HG03039 (cell line): ENCODE measurements around the gene ORMDL3.
A peak's percentile ranks its signal among the peaks of the same experiment; 100 is the strongest.
"Not testable (repeated sequence)": the region's sequence is repeated elsewhere in the genome, so short reads cannot be mapped to it uniquely, and the experiment has no call there.

Experiments
- ATAC-seq: cut with Tn5 transposase; IDR thresholded peaks from one replicate; pipeline ENCODE4 v1.9.1; 2021; ENCODE audit warnings: mild to moderate bottlenecking, moderate library complexity; ENCODE audit not compliant: unreplicated experiment

Gene ORMDL3

DNA sequence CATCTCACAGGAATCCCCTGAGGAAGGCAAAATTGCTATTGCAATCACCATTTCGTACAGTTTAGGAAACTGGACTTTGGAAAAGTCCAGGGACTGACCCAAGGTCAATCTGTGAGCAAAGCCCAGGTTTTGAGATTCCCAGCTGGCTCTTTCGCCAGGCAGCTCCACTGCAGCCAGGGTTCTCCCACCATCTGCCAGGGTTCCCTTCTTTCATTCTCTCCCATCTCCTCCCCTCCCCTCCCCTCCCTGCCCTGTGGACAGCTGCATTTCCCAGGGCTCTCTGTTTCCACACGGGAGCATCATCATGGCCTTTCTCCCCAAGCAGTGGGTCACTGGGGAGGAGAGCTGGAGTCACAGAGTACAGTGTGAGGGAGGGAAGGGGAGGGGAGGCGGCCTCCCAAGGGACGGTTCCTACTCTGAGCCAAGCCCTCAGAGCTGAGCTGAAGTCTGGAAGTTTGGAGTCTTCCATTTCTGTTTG is 23.5 kb upstream of the ORMDL3 start:
- no peak for ATAC-seq

DNA sequence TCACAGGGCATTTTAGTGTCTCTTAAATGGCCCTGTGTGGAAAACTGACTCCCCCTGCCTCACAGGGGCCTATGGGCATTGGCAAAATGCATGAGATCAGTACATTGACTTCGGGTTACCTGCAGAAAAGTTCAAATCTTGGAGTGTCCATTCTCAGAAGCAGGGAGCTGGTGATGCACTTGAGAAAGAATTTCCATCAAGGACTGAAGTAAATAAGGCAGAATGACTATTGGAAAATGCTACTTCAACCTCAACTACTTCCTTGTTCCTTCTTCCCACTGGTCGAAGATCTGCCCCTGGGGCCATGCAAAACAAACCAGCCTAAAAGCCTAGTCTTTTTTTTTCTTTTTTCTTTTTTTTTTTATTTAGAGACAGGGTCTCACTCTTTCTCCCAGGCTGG is 21.6 kb upstream of the ORMDL3 start:
- ATAC-seq = no peak

DNA sequence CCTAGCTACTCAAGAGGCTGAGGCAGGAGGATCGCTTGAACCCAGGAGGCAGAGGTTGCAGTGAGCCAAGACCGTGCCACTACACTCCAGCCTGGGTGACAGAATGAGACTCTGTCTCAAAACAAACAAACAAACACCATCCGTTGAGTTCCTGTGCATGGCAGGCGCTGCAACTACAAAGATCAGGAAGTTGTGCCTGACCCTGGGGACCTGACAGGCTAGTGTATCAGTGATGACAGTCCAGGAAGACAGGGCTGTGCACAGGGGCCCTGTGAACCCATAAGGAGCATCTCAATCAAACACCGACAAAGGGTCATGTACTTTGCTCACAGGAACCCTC is 21.1 kb upstream of the ORMDL3 start:
- not testable (repeated sequence) for ATAC-seq

DNA sequence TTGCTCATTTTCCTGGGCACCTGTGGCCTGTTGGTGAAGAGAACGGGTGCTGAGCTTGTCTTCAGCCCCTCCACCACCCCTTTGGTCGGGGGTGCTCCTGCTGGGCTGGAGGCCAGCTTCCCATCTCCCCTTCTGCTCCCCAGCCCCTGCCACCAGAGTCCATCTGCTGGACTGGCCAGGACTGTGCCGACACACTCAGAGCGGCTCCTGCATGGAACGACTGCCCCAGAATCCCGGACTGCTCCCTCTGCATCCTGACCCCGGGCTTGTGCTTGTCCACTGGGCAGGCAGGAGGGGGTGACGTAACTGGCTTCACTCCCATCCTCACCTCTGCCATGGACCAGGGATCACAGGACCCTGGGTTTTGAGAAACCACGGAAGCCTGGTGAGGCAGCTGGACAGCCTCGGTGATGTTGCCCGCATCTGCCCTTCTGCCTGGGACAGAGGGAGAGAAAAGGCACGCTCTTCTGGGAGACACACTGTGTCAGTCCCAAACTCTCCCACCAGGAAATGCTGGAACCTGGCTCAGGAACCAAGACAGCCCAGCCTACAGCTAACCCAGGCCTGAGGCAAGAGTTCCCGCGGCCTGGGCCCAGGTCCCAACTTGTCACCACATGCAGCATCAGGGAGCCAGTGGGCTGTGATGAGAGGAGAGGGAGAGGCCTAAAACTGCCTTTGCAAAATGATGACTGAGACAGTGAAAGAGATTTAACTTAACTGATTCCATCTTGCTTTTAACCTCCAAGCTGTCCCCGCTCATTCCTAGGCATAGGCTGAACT is 19.3 kb upstream of the ORMDL3 start:
- ATAC-seq = no peak

DNA sequence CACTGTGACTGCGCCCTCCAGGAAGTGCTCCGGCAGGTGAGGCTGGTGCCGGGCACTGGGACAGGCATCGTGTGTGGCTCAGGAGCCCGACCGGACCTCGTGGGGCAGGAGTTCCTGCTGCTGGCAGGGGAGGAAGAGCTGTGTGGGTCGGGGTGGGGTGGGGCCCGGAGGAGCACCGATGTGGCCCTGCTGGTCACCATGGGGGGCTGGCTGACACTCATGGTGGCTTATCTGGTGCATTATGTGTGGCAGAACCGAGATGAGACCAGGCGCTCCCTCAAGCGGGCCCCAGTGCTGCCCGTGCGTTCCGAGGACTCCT is 17.0 kb upstream of the ORMDL3 start:
- ATAC-seq = no peak

DNA sequence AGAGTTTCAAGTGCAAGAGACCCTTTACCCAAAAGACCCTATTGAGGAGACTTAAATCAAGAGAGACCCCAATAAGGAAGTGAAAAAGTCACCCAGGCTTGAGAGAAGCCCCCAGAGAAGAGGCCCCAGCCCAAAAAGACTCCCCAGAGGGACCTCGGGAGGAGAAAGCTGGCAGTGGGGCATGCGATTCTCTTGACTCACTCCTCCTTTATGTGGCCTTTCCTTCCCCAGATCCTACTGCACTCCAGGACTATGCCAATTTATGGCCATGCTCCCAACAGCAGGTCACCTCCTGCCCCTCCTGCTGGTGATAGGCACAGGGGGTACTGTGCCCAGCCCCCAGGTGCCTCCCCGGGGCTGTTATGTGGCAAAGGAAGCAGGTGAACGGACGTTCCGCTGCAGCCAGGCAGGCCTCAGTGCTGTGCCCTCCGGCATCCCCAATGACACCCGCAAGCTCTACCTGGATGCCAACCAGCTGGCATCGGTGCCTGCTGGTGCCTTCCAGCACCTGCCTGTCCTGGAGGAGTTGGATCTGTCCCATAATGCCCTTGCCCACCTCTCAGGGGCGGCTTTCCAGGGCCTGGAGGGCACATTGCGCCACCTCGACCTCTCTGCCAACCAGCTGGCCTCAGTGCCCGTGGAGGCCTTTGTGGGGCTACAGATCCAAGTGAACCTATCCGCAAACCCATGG is 16.4 kb upstream of the ORMDL3 start:
- ATAC-seq = no peak

DNA sequence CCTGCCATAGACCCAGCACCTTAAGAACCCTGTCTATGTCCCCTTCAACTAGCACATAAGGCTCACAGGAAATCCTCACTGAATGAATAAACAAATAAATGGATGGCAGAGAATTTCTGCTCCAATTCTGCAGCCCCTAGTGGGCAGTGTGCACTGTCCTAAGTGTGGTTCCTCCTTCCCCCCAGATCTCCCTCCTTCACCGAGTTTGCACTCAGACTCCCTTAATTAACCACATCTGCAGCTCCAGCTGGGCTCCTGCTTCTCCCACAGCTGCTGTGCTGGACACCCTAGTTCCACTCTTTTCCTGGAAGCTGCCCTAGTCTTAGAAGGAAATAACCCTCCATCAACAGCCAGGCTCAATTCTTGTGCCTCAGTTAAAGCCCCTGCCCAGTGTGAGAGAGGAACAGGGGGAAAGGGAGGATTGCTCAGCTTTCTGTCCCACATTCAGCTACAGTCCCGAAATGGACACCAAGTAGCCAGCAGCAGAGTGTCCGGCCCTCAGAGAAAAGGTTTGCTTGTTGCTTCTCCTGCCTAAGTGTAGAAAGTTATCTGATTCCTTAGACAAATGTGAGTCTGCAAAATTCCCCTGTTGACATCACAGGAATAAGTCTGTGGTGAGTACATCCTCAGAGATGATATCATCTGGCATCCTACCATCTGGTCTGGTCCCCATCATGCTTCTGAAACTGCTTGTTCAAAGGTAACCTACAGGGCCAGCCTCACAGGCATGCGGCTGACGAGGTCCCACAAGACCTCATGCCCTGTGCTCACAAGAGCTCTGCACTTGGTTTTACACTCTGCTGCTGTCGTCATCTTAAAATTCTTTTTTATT is 12.4 kb upstream of the ORMDL3 start:
- no peak for ATAC-seq

DNA sequence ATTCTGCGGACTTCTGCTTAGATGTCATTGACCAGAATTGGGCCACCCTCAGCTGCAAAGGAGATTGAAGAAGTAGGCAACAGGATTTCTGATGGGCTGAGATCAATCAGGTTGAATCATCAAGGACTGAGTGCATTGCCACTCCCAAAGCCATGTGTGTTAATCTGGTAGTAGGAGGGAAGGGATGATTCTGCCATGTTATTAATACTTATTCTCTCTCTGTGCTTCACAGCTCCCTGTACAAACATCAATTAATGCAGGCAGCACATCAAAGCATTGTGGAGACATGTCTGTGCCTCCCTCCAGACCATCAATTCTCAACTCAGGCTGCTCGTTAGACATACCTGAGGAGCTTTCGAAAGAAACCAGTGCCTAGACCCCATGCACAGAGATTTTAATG is 11.7 kb upstream of the ORMDL3 start:
- ATAC-seq = no peak

DNA sequence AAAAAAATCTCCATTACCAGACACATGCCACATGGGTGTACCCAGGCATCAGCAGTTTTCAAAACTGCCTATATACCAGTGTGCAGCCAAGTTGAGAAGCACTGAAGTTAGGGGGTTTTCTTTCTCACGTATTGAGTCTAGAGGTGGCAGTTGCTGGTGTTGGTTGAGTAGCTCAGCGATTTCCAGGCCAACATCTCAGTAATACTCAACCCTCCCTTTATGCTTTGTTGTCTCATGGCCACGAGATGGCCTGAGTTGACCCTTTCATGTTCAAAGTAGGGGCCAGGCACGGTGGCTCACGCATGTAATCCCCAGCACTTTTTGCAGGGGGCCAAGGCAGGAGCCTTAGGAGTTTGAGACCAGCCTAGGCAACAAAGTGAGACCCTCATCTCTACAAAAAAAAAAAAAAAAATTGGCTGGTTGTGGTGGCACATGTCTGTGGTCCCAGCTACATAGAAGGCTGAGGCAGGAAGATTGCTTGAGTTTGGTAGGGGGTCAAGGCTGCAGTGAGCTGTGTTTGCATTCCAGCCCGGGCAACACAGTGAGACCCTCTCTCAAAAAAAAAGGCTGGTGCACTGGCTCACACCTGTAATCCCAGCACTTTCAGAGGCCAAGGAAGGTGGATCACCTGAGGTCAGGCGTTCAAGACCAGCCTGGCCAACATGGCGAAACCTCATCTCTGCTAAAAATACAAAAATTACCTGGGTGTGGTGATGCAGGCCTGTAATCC is 10.9 kb upstream of the ORMDL3 start:
- no peak for ATAC-seq

DNA sequence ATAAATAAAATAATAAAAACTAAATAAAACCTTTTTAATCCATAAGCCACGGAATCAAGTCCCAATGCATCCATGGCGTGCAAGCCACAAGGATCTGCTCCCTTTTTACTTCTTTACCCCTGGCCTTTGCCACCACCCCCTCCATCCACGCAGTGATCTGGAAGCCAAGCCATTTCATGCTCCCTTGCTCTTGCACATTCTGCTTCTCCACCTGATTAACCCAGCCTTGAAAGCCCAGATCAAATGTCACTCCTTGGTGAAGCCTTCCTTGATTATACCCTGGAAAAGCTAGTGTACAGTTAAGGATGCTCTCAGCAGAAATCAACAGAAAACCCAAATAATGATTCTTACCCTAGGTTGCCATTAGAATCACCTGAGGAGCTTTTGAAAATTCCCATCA is 10.0 kb upstream of the ORMDL3 start:
- ATAC-seq = no peak

DNA sequence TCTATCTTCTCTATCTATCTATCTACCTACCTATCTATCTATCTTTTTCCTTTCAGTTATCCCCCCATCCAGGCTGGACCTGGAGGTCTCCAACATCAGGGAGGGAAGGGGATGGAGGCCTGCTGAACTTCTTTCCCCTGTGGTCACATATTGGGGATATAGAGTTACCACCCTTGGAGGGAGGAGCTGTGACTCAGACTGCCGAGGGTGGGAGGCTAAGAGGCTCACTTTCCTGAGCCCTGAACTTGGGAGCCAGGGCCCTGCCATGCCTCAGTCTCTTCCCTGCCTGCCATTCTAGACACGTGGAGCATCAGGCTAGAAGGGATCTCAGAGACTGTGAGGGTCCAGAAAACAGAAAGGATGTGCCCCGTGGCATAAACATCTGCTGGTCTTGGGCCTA is 8.5 kb upstream of the ORMDL3 start:
- ATAC-seq = no peak

DNA sequence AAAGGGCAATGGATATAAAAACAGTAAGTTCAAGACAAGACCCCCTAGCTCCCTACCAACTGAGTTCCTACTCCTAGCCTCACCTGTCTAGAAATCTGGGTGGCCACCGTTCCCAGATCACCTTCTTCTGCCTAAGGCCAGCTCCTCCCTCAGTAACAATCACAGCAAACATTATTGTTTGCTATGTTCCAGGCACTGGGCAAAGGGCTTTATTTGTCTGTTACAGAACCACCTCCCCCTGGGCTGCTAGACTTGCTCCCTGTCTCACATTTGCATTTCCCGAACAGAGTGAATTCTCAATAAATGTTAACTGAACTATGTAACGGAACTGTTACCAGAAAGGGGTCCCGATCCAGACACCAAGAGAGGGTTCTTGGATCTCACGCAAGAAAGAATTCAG is 6.9 kb upstream of the ORMDL3 start:
- ATAC-seq = no peak

DNA sequence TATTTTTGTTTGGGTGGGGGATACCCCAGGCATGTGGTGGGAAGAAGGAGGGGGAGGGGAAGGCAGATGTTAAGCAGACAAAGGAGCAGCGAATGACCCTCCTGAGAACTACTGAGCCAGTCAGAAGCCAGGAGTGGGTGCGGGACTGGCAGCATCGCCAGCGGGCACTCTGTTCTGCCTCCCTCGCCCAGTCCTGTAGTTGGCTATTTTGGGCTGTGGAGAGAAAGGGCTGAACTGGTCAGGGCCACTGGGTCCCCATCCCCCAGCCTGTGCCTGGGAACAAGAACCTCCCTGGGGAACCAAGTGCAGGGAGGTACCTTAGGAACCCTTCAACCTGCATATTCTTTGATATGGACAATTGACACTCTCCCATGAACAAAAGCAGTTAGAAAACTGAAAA is 6.5 kb upstream of the ORMDL3 start:
- no peak for ATAC-seq

DNA sequence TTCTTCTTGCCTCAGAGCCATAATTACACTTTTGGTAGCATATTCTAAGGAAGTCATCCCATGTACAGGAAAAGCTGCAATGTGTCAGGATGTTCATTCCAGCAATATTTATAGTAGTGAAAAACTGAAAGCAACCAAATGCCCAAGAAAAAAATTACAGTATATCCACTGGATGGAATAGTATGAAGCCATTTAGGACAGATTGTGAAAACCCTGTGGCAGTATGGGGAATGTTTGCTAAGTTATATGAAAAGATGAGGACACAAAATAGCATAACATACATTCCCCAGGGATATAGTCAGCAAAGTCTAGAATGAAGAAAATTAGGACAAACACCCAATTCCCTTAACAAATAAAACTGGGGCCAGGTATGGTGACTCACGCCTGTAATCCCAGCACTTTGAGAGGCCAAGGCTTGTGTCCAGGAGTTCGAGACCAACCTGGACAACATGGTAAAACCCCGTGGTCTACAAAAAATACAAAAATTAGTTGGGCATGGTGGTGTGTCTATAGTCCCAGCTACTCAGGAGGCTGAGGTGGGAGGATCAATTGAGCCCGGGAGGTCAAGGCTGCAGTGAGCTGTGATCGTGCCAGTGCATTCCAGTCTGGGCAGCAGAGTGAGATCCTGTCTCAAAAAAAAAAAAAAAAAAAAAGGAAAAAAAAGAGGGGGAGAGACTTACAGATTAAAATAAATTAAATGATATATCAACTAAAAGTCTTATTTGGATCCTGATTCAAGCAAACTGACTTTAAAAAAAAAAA is 2.4 kb upstream of the ORMDL3 start:
- no peak for ATAC-seq

DNA sequence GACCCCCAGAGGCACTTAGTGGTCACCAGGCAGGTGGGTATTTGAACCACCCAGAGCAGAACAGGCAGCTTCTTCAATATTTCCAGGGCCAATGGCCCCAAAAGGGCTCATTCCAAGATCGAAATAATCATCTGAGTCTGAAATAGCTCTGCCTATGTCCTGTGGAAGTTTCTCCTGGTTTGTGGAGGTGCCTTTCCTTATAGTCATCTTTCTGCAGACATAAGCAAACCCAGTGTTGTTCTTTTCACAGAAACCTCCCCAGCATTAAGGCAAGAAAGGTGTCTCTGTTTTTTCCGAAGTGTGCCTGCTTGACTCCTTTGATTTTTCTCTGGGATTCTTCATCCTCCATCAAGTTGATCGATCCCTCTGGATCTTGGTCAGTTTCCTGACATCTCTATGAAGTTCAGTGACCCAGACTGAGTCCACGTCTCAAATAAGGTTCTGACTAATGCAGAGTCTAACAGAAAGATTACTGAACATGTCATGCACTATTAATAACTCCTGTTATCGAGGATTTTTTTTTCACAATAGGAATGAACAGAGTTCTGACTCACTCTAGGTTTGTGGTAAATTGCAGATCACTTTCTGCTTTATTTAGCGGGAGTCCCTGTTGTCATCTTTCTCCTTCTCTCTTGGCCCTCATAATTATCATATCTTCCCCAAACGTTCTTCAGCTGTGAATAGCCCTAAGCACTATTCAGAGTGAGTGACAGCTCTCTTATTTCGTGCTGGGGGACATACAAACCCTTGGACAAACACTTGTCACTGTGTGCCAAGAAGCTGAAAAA is 1.7 kb upstream of the ORMDL3 start:
- no peak for ATAC-seq

DNA sequence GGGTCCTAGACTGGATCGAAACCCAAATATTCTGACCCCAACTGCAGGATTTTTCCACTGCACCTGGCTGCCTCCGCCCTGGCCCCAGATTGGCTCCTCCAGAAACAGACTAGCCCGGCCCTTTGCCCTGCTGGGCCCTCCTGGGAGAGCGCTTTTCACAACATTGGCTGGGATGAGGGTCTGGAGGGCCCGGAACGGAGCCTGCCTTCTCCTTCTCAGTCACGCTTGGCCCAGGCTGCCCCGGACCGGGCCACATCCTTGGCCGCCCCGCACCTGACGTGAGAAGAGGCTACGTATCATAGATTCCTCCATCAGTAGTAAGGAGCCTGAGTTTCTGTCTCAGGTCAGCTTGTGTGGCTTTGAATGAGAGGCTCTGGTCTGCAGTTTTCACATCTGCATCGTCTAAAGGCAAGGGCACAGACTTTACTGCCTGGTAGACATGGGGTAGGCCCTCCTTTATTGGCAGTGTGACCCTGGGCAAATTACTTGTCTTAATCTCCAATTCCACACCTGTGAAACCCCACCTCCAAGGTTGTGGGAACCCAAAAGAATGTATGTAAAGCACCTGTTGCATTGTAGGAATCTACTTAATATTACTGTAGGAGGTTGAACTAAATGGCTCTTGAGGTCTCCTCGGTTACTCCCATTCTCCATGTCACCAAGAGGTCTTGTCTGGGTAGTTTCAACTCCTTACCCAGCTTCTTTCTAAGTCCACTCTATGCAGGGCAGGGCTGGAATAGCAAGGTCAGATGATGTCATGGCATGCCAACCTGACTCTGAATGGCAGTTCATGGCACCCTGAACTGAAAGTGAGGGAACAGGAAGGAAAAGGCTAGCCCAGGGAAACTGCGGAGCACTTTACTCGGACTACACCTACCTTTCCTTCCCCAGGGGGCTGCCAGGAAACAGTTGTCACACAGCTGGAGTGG is 792 bp upstream of the ORMDL3 start:
- ATAC-seq = peak; percentile 8

DNA sequence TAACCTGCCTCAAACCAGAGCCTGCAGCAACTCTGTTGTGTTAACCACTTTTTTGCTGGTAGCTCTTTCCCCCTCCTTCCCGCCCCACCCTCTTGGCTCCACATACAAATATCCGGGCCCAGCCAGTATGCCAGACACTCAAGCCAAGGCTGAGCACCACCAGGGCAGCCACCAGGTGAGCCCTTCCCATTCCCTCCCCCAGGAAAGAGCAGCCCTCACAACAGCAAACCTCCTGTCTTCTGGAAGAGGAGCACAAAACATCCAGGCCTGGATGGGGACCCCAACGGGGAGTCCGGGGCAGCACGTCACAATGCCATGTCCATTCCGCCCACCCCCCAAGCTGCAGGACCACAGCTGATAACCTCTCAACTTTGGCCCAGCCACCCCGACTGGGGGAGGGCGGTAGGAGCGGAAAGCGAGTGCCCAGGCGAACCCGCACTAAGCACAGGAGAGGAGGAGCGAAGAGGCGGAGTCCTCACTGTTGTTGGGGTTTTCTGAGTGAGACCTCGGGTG is 757 bp downstream of the ORMDL3 start:
- no peak for ATAC-seq

DNA sequence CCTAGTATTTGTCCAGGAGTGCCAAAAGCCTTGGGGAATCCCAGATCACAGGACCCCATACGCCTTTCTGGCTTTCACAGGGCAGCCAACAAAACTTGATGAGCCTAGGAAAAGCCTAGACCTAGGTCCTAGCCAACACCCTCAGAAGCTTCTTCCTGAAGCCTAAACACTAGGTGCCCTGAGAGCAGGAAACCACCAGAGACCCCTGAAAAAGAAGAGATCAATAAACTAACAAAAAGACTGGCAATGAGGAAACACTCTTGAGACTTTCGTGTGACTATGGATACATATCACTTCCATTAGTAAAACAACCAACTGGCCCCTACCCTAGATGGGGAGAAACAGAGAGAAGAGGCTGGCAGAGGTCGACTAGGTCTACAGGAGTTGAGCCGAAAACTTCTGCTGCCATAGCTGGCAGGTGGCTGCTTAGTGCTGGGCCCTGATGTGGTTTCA is 1.2 kb downstream of the ORMDL3 start:
- ATAC-seq = no peak
